SK-N-SH treated with all-trans-retinoic acid at 6 μM for 48 hours (cell line): ENCODE measurements around the gene SLC38A8.

Experiments
- CSDC2 ChIP-seq: fragments of 250-450 bp; sonication (Bioruptor Pico); IDR thresholded peaks from 2 replicates; pipeline ENCODE4 v1.5.0; 2020; ENCODE audit warnings: mild to moderate bottlenecking, moderate library complexity
- CSRNP3 ChIP-seq: fragments of 250-450 bp; sonication (Bioruptor Pico); IDR thresholded peaks from 2 replicates; pipeline ENCODE4 v1.5.1; 2021; ENCODE audit warnings: mild to moderate bottlenecking, moderate library complexity
- ESRRG ChIP-seq: fragments of 250-450 bp; sonication (Bioruptor Pico); IDR thresholded peaks from 2 replicates; pipeline ENCODE4 v1.6.1; 2021; ENCODE audit warnings: mild to moderate bottlenecking
- ISL1 ChIP-seq: fragments of 250-450 bp; sonication (Bioruptor Pico); IDR thresholded peaks from 2 replicates; pipeline ENCODE4 v2.1.2; 2022; ENCODE audit warnings: mild to moderate bottlenecking, moderate library complexity
- PPARA ChIP-seq: fragments of 250-450 bp; sonication (Bioruptor Pico); IDR thresholded peaks from 2 replicates; pipeline ENCODE4 v1.5.0; 2020; ENCODE audit warnings: mild to moderate bottlenecking, borderline replicate concordance
- RARB ChIP-seq: fragments of 250-450 bp; sonication (Bioruptor Pico); IDR thresholded peaks from 2 replicates; pipeline ENCODE4 v1.8.0; 2021; ENCODE audit warnings: mild to moderate bottlenecking, moderate library complexity
- SNAI2 ChIP-seq: fragments of 250-450 bp; sonication (Bioruptor Pico); IDR thresholded peaks from 2 replicates; pipeline ENCODE4 v1.5.0; 2020; ENCODE audit warnings: mild to moderate bottlenecking, moderate library complexity
- TCF4 ChIP-seq: fragments of 250-450 bp; sonication (Bioruptor Pico); IDR thresholded peaks from 2 replicates; pipeline ENCODE4 v1.8.0; 2021; ENCODE audit warnings: mild to moderate bottlenecking, moderate library complexity, borderline replicate concordance
- ZFP3 ChIP-seq: fragments of 250-450 bp; sonication (Bioruptor Pico); IDR thresholded peaks from 2 replicates; pipeline ENCODE4 v1.5.0; 2020; ENCODE audit warnings: mild to moderate bottlenecking, moderate library complexity
- ZNF8 ChIP-seq: fragments of 450-650 bp; formaldehyde crosslinking; IDR thresholded peaks from 2 replicates; pipeline ENCODE4 v1.5.0; 2020; ENCODE audit warnings: mild to moderate bottlenecking, moderate library complexity
- TF ChIP-seq, protein P1 (sequence below): fragments of 250-450 bp; sonication (Bioruptor Pico); IDR thresholded peaks from 2 replicates; pipeline ENCODE4 v1.8.0; 2020; ENCODE audit warnings: mild to moderate bottlenecking, moderate library complexity, borderline replicate concordance

DNA sequence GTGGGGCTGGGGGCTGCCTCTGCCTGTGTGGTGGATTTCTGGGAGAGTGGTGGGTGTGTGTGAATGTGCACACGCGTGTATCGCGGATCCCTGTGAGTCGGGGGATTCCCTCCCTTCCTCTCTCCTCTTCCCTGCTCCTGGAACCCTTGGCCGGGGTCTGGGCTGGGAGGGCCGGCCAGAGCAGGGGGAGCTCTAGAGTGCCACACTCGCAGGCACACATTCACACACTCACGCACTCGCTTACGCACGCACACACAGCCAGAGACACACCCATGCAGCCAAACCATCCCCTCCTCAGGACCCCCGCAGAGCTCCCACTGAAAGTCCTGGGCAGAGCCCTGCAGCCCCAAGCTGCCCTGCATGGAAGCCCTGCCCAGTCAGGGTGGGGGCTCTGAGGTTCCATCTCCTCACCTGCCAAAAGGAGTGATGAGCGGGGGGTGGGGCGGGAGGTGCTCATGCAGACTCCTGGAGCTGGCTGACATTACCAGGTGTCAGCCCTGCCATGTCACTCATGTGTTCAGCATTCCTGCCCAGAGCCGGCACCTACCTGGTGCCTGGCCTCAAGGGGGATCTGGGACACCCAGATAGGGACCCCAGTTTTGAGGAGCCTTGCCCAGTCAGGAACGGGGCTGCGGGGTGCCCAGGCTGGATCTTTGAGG, 72.7 kb downstream of the SLC38A8 start:
- TF ChIP-seq, protein P1, sequence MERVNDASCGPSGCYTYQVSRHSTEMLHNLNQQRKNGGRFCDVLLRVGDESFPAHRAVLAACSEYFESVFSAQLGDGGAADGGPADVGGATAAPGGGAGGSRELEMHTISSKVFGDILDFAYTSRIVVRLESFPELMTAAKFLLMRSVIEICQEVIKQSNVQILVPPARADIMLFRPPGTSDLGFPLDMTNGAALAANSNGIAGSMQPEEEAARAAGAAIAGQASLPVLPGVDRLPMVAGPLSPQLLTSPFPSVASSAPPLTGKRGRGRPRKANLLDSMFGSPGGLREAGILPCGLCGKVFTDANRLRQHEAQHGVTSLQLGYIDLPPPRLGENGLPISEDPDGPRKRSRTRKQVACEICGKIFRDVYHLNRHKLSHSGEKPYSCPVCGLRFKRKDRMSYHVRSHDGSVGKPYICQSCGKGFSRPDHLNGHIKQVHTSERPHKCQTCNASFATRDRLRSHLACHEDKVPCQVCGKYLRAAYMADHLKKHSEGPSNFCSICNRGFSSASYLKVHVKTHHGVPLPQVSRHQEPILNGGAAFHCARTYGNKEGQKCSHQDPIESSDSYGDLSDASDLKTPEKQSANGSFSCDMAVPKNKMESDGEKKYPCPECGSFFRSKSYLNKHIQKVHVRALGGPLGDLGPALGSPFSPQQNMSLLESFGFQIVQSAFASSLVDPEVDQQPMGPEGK (CRISPR knock-in tag) = no peak
- TF ChIP-seq SNAI2 (CRISPR knock-in tag) (no peak), PPARA (CRISPR knock-in tag) (no peak), TCF4 (CRISPR knock-in tag) (no peak), ZNF8 (CRISPR knock-in tag) (no peak), CSRNP3 (CRISPR knock-in tag) (no peak), CSDC2 (CRISPR knock-in tag) (no peak), ISL1 (CRISPR knock-in tag) (no peak), RARB (CRISPR knock-in tag) (no peak), ESRRG (CRISPR knock-in tag) (no peak), ZFP3 (CRISPR knock-in tag) (no peak)
